Measurements from ENCODE around the gene PLA2G5.

GRCh38 chr1:20123722-20124455 is 53.9 kb downstream of the PLA2G5 start:
- TF ChIP-seq CTCF (optimal IDR thresholded peaks at IDR 0.05 in 1 of 3, IDR thresholded peaks at IDR 0.05 in 1 of 3, conservative IDR thresholded peaks at IDR 0.05 in 1 of 3; ENCODE audit: extremely low read depth in 1 of 3, insufficient read depth in 2 of 3, low read length in 3 of 3), result no peak
- TF ChIP-seq EZH2 (IDR thresholded peaks at IDR 0.05; ENCODE audit: low read length), result no peak

All from keratinocyte (primary cell).